ENCODE data around the gene FTO. TPM values are rescaled to one million over a fixed set of nuclear protein-coding genes. Genes with fewer than 3 reads are reported as not detected.
"Not testable (repeated sequence)": the region's sequence is repeated elsewhere in the genome, so short reads cannot be mapped to it uniquely, and the experiment has no call there.

The FTO gene
- total RNA-seq, 1 donor from 2014 or later: 106 TPM

DNA sequence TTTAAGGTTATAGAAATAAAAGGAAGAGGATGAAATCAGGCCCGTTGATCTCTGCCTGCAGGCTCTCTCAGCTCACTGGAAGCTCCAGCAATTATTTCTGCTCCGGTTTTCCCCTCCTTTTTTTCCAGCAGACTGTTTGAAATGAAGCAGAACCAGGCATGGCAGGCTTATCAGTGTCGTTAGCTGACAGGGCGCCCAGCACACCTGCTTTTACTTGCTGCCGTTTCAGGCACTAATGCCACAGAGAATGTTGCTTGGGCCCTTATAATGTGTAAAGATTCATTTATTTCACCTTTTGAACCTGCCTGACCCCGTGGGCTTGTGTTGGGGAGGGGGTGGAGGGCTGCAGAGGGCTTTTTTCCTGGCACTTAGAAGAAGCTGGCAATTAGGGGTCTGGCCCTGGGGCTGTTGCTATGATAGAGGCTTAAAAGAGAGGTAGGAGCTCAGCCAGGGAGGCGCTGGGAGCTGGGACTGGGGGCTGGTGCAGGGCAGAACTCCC is 474.6 kb downstream of the FTO start:
- H3K4me1 Mint-ChIP-seq (ENCODE audit: low read depth, unreplicated experiment): peaks cover 15% of the 10 kb centered on the region
- TF ChIP-seq, protein P1, sequence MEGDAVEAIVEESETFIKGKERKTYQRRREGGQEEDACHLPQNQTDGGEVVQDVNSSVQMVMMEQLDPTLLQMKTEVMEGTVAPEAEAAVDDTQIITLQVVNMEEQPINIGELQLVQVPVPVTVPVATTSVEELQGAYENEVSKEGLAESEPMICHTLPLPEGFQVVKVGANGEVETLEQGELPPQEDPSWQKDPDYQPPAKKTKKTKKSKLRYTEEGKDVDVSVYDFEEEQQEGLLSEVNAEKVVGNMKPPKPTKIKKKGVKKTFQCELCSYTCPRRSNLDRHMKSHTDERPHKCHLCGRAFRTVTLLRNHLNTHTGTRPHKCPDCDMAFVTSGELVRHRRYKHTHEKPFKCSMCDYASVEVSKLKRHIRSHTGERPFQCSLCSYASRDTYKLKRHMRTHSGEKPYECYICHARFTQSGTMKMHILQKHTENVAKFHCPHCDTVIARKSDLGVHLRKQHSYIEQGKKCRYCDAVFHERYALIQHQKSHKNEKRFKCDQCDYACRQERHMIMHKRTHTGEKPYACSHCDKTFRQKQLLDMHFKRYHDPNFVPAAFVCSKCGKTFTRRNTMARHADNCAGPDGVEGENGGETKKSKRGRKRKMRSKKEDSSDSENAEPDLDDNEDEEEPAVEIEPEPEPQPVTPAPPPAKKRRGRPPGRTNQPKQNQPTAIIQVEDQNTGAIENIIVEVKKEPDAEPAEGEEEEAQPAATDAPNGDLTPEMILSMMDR (IDR thresholded peaks at IDR 0.05; ENCODE audit: partially characterized antibody, unreplicated experiment): no peak
- no peaks in the 10 kb centered on the region for H3K36me3 Mint-ChIP-seq (ENCODE audit: unreplicated experiment)
- no peaks in the 10 kb centered on the region for H3K9me3 Mint-ChIP-seq (ENCODE audit: unreplicated experiment)
- no peaks in the 10 kb centered on the region for H3K27me3 Mint-ChIP-seq (ENCODE audit: unreplicated experiment)
- no peak overlapping the region for H3K27ac Mint-ChIP-seq (ENCODE audit: unreplicated experiment)
- H3K4me3 Mint-ChIP-seq (ENCODE audit: unreplicated experiment): no peak overlapping the region
- no peak for DNase-seq

DNA sequence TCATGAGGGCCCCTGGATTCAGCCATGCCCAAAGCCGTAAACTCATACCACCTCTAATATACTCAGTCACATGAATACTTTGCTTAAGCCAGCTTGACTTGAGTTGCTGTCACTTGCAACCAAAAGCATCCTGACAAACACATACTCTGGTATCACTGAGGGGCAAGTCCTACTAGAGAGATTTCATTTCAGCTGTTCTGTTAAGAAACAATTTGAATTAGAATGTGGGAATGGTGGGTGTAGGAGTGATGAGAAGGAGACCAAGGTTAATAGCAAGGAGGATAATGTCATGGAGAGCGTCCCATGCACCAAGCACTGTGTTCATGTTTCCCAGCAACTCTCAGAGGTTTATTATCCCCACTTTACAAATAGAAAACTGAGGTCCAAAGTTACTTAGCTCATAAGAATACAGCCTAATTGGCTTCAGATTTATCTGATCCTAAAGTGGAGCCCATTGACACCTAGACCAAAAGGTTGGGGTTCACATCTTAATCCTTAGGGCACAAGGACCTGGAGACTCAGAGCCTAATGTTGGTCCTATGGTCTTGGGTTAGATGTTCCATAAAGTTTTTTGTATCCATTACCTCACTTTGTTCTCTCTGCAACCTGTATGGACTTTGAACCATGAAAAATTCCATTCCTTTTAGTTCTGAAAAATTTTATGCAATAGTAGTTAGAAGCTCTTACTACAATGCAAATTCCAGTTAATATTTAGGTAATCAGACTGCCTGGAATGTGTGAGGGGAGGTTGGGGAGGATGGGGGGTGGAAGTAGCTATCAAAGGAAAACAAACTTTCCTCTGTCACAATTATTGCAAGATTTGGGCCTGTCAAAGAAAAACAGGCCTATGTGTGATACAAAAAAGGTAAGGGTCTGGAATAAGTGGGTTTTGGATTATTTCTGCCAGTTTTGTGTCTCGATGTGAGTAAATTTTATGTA is 476.7 kb downstream of the FTO start:
- H3K4me1 Mint-ChIP-seq (ENCODE audit: low read depth, unreplicated experiment): peaks cover 3% of the 10 kb centered on the region
- H3K27ac Mint-ChIP-seq (ENCODE audit: unreplicated experiment): no peak overlapping the region
- no peaks in the 10 kb centered on the region for H3K36me3 Mint-ChIP-seq (ENCODE audit: unreplicated experiment)
- DNase-seq: no peak
- TF ChIP-seq, protein P1 (IDR thresholded peaks at IDR 0.05; ENCODE audit: partially characterized antibody, unreplicated experiment): no peak
- no peaks in the 10 kb centered on the region for H3K9me3 Mint-ChIP-seq (ENCODE audit: unreplicated experiment)
- H3K4me3 Mint-ChIP-seq (ENCODE audit: unreplicated experiment): no peak overlapping the region
- H3K27me3 Mint-ChIP-seq (ENCODE audit: unreplicated experiment): no peaks in the 10 kb centered on the region

DNA sequence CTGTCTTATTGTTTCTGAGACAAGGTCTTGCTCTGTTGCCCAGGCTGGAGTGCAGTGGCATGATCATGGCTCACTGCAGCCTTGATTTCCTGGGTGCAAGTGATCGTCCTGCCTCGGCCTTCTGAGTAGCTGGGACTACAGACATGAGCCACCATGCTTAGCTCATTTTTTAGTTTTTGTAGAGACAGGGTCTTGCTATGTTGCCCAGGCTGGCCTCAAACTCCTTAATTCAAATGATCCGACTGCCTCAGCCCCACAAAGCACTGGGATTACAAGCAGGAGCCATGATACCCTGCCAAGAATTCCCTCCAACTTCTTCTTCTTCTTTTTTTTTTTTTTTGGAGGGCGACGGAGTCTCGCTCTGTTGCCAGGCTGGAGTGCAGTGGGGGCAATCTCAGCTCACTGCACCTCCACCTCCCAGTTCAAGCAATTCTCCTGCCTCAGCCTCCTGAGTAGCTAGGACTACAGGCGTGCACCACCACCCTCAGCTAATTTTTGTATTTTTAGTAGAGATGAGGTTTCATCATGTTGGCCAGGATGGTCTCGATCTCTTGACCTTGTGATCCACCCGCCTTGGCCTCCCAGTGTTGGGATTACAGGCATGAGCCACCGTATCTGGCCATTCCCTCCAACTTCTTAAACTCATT is 477.9 kb downstream of the FTO start:
- DNase-seq; H3K27me3 Mint-ChIP-seq (ENCODE audit: unreplicated experiment); H3K9me3 Mint-ChIP-seq (ENCODE audit: unreplicated experiment); H3K4me3 Mint-ChIP-seq (ENCODE audit: unreplicated experiment); H3K4me1 Mint-ChIP-seq (ENCODE audit: low read depth, unreplicated experiment); H3K27ac Mint-ChIP-seq (ENCODE audit: unreplicated experiment); H3K36me3 Mint-ChIP-seq (ENCODE audit: unreplicated experiment): not testable (repeated sequence)

DNA sequence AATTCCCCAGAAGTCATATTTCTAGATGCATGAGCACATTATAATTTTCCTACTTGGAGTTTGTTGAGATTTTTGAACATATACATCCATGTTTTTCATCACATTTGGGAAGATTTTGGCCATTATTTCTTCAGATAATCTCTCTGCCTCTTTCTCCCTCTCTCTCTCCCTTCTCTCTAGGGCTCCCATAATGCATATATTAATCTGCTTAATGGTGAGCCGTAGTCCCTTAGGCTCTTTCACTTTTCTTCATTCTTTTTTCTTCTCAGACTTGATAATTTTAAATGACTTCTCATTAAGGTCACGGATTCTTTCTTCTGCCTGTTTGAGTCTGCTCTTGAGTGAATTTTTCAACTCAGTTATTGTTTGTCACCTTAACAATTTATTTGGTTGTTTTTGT is 481.1 kb downstream of the FTO start:
- Mint-ChIP-seq H3K4me1 (ENCODE audit: low read depth, unreplicated experiment) (no peaks in the 10 kb centered on the region), H3K27ac (ENCODE audit: unreplicated experiment) (no peak overlapping the region), H3K36me3 (ENCODE audit: unreplicated experiment) (no peaks in the 10 kb centered on the region), H3K9me3 (ENCODE audit: unreplicated experiment) (no peaks in the 10 kb centered on the region), H3K27me3 (ENCODE audit: unreplicated experiment) (no peaks in the 10 kb centered on the region), H3K4me3 (ENCODE audit: unreplicated experiment) (no peak overlapping the region)
- TF ChIP-seq, protein P1 (IDR thresholded peaks at IDR 0.05; ENCODE audit: partially characterized antibody, unreplicated experiment): no peak
- no peak for DNase-seq

DNA sequence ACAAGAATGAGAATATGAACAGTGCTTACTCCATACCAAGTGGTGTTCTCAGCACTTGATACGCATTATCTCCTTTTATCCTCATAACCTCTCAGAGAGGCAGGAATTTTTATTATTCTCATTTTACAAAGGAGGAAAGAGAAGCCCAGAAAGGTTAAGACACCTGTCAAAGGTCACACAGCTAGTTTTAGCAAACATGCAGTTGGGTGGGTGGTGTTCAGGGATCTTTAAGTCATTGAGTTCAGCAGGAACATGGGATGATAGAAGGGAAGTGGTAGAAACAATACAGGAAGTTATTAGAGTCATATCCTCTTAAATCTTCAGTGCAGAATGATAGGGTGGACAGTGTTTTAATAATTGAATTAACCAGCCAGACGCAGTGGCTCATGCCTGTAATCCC is 487.2 kb downstream of the FTO start:
- TF ChIP-seq, protein P1 (IDR thresholded peaks at IDR 0.05; ENCODE audit: partially characterized antibody, unreplicated experiment): no peak

More for the DNA sequence above, 487.2 kb downstream of the FTO start:
- no peaks in the 10 kb centered on the region for H3K27me3 Mint-ChIP-seq (ENCODE audit: unreplicated experiment)
- DNase-seq: no peak
- no peak overlapping the region for H3K4me3 Mint-ChIP-seq (ENCODE audit: unreplicated experiment)
- H3K27ac Mint-ChIP-seq (ENCODE audit: unreplicated experiment): no peak overlapping the region
- no peaks in the 10 kb centered on the region for H3K4me1 Mint-ChIP-seq (ENCODE audit: low read depth, unreplicated experiment)
- no peaks in the 10 kb centered on the region for H3K36me3 Mint-ChIP-seq (ENCODE audit: unreplicated experiment)
- no peaks in the 10 kb centered on the region for H3K9me3 Mint-ChIP-seq (ENCODE audit: unreplicated experiment)
